K562 (cell line): ENCODE results near the gene PPP2R2B. TPM values are rescaled to one million over a fixed set of nuclear protein-coding genes. Genes with fewer than 3 reads are reported as not detected.

Experiments
- ATAC-seq: fragments of 200-7000 bp; cut with Tn5 transposase; 3 replicates; pipeline ENCODE4 v1.9.1; 2020; ENCODE audit warnings: moderate library complexity
- BruUV-seq: library from RNA; stranded (reverse); fragments of 400-500 nt; replicated peaks from 2 replicates; lab custom pipeline; 2021; lab: Mats Ljungman, UMichigan
- CTCF ChIA-PET: fragments of 300-600 bp; formaldehyde crosslinking; extraction: SDS; loops from one replicate; lab custom pipeline; 2021; ENCODE audit warnings: low intra/inter-chr PET ratio; lab: Yijun Ruan, JAX
- POLR2A ChIA-PET: fragments of 300-600, 350-650 bp; sonication (Branson Sonifier 250); formaldehyde crosslinking; extraction: SDS; loops from one replicate; lab custom pipeline; 2021; ENCODE audit warnings: antibody characterized with exemption, inconsistent platforms; lab: Yijun Ruan, JAX
- DNase-seq, 4 experiments: peaks; one replicate each; pipeline versions ENCODE4 v3.0.0 to v3.0.0-alpha.2; 2011 to 2018; ENCODE audit warnings: low spot score in 3 of 4, mixed read lengths in 3 of 4; ENCODE audit errors: extremely low read depth in 1 of 4
- FAIRE-seq: peaks from 2 replicates; lab custom pipeline; 2011; peaks lifted over from hg19 to GRCh38; lab: Jason Lieb, UNC
- H2AFZ ChIP-seq: 2 replicates; pipeline ENCODE4 v1.6.0; 2011; ENCODE audit warnings: low read depth, low read length, control low read depth, inconsistent platforms
- H3K27ac ChIP-seq: fragments of 200-600 bp; 3 replicates; pipeline ENCODE4 v1.8.0; 2011; ENCODE audit warnings: low read depth, mild to moderate bottlenecking, control low read depth, inconsistent platforms, low read length, moderate library complexity, mixed read lengths; ENCODE audit errors: extremely low read depth
- H3K27me3 ChIP-seq, 2 experiments: fragments of 300-600 bp in 1 of 2; 2 replicates in 1 of 2; 3 replicates in 1 of 2; pipeline versions ENCODE4 v1.6.0 to v1.8.0; 2011; ENCODE audit warnings: inconsistent platforms in 2 of 2, low read length in 2 of 2, mild to moderate bottlenecking in 1 of 2, mixed read lengths in 1 of 2, moderate library complexity in 1 of 2; ENCODE audit not compliant: control insufficient read depth in 2 of 2, insufficient read depth in 2 of 2
- H3K36me3 ChIP-seq: fragments of 300-600 bp; 3 replicates; pipeline ENCODE4 v1.8.0; 2011; ENCODE audit warnings: mild to moderate bottlenecking, low read length, inconsistent platforms; ENCODE audit not compliant: control insufficient read depth, insufficient read depth
- H3K4me1 ChIP-seq, 2 experiments: fragments of 200-600 bp in 1 of 2; replicated peaks in 1 of 2; 2 replicates in 1 of 2; 3 replicates in 1 of 2; pipeline versions ENCODE4 v1.5.1 to v1.8.0; 2011; ENCODE audit warnings: inconsistent platforms in 2 of 2, low read length in 2 of 2, mild to moderate bottlenecking in 1 of 2, mixed read lengths in 1 of 2, moderate library complexity in 1 of 2; ENCODE audit not compliant: control insufficient read depth in 2 of 2, insufficient read depth in 2 of 2
- H3K4me2 ChIP-seq: 2 replicates; pipeline ENCODE4 v1.6.1; 2011; ENCODE audit warnings: low read length, control low read depth, inconsistent platforms, mixed read lengths; ENCODE audit not compliant: insufficient read depth
- H3K4me3 ChIP-seq: fragments of 200-600 bp; sonication (generic), shearing (Covaris generic); 2 replicates; pipeline ENCODE4 v1.5.1; 2016; ENCODE audit warnings: control low read depth, inconsistent platforms
- H3K79me2 ChIP-seq: fragments of 200-600 bp; 3 replicates; pipeline ENCODE4 v1.8.0; 2011; ENCODE audit warnings: low read length, inconsistent platforms; ENCODE audit not compliant: control insufficient read depth, insufficient read depth
- H3K9ac ChIP-seq, 2 experiments: 2 replicates each; pipeline versions ENCODE4 v1.6.0 to v1.6.1; 2011; ENCODE audit warnings: low read depth in 2 of 2, low read length in 2 of 2, control low read depth in 1 of 2, inconsistent platforms in 1 of 2, mild to moderate bottlenecking in 1 of 2, mixed read lengths in 1 of 2; ENCODE audit not compliant: insufficient read depth in 1 of 2
- H3K9me1 ChIP-seq: one replicate; pipeline ENCODE4 v1.6.0; 2011; ENCODE audit warnings: inconsistent platforms, mild to moderate bottlenecking, low read length, moderate library complexity; ENCODE audit not compliant: control insufficient read depth, insufficient read depth
- H3K9me3 ChIP-seq: replicated peaks from 2 replicates; pipeline ENCODE4 v1.5.1; 2011; ENCODE audit warnings: low read depth, low read length, inconsistent platforms; ENCODE audit not compliant: control insufficient read depth, insufficient read depth
- H4K20me1 ChIP-seq: replicated peaks from 2 replicates; pipeline ENCODE4 v1.6.1; 2011; ENCODE audit warnings: low read length, inconsistent platforms, mixed read lengths; ENCODE audit not compliant: control insufficient read depth, insufficient read depth
- BMI1 ChIP-seq: fragments of 150-350 bp; IDR thresholded peaks from 2 replicates; pipeline ENCODE4 v1.6.1; 2014; ENCODE audit warnings: low read length
- CXXC5 ChIP-seq: fragments of 250-450 bp; sonication (Bioruptor Pico); IDR thresholded peaks from 2 replicates; pipeline ENCODE4 v1.8.0; 2022; ENCODE audit warnings: inconsistent platforms, mild to moderate bottlenecking, moderate library complexity
- HEY1 ChIP-seq: fragments of 250-450 bp; sonication (Bioruptor Pico); IDR thresholded peaks from 2 replicates; pipeline ENCODE4 v1.5.0; 2020; ENCODE audit warnings: mild to moderate bottlenecking, moderate library complexity, borderline replicate concordance
- HIVEP1 ChIP-seq: fragments of 250-450 bp; sonication (Bioruptor Pico); IDR thresholded peaks from 2 replicates; pipeline ENCODE4 v1.4.0; 2020; ENCODE audit warnings: mild to moderate bottlenecking
- MIER1 ChIP-seq: fragments of 450-650 bp; IDR thresholded peaks from 2 replicates; pipeline ENCODE4 v1.6.1; 2016; ENCODE audit warnings: antibody characterized with exemption, mild to moderate bottlenecking, low read depth
- NR2C1 ChIP-seq, 2 experiments: fragments of 450-650 bp; IDR thresholded peaks; 2 replicates each; pipeline ENCODE4 v1.6.1; 2017; ENCODE audit warnings: mild to moderate bottlenecking in 2 of 2, antibody characterized with exemption in 1 of 2, inconsistent platforms in 1 of 2, missing compliant biosample characterization in 1 of 2, missing genetic modification characterization in 1 of 2
- POLR2AphosphoS2 ChIP-seq: IDR thresholded peaks from 2 replicates; pipeline ENCODE4 v1.6.1; 2012; ENCODE audit warnings: low read length, improper control_type of control experiment
- WGBS: fragments of 100-300 bp; shearing (Covaris generic); methylation state at CpG from one replicate; pipeline ENCODE4 v1.1.6; 2016; ENCODE audit warnings: low coverage, mixed read lengths; ENCODE audit not compliant: insufficient coverage; ENCODE audit errors: missing lambda C conversion rate; 5-methylcytosine and 5-hydroxymethylcytosine counted together
- in situ Hi-C: fragments of 300-500 bp; cut with MboI; formaldehyde crosslinking; loops from 4 replicates; pipeline ENCODE4 v1.15.0; 2018; ENCODE audit warnings: inconsistent platforms, mixed read lengths
- intact Hi-C: fragments of 100-400 bp; cut with micrococcal nuclease; formaldehyde crosslinking; loops from 2 replicates; pipeline ENCODE4 v1.14.2; 2022
- polyA plus RNA-seq, 8 experiments: library from polyadenylated mRNA; depleted of rRNA in 4 of 8; stranded (reverse) in 5 of 8; unstranded in 3 of 8; fragments of >200 nt; fragmentation: Nextera tagmentation in 2 of 8; fragmentation: Illumina TruSeq in 1 of 8; extraction: Ambion mirVana in 2 of 8; extraction: Trizol in 1 of 8; gene quantifications; 2 replicates each; pipeline versions ENCODE4 v1.2.1 to v1.2.3, GENCODE V29; 2011 to 2014; ENCODE audit warnings: inconsistent platforms in 1 of 8, missing spikeins in 1 of 8
- total RNA-seq, 7 experiments: library from RNA; depleted of rRNA in 6 of 7; stranded (reverse); fragments of >200 nt in 6 of 7; fragmentation: Illumina TruSeq in 2 of 7; extraction: Trizol in 2 of 7; gene quantifications; 2 replicates each; pipeline versions ENCODE4 v1.2.1 to v1.2.3, GENCODE V29; 2011 to 2021; ENCODE audit warnings: low replicate concordance in 1 of 7
- TF ChIP-seq, protein P1 (sequence below): fragments of 250-450 bp; sonication (Bioruptor Pico); IDR thresholded peaks from 2 replicates; pipeline ENCODE4 v1.5.0; 2020; ENCODE audit warnings: mild to moderate bottlenecking
- TF ChIP-seq, protein P2 (sequence below): fragments of 250-450 bp; sonication (Bioruptor Pico); IDR thresholded peaks from 2 replicates; pipeline ENCODE4 v1.4.0; 2020; ENCODE audit warnings: mild to moderate bottlenecking, moderate library complexity
- TF ChIP-seq, protein P3 (sequence below): conservative IDR thresholded peaks from 2 replicates; pipeline ENCODE4 v1.6.1; 2011; ENCODE audit warnings: low read depth, mild to moderate bottlenecking, low read length; ENCODE audit not compliant: control insufficient read depth

PPP2R2B gene
- total and polyA plus RNA-seq, 9 of the 15 experiments (the other 6 are each of a cell fraction or from before 2014, with no cell fraction given) = not detected

DNA sequence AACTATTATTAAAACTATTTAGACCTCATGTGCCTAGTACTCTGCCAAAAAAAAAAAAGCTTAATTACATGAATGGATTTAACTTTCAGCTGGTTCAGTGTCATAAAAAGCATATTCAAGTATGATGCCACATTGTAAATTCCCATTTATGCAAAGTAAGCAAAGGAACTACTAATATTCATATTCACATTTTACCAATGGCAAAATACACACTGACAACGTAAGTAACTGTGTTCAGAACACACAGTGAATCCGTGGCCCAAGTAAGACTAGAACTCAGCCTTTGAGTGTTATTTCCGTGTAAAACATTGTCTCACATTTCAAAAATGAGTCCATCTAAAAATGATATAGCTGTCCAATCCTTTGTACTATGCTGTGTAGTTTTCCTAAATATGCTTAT, 56.8 kb downstream of the PPP2R2B start:
- Histone ChIP-seq H3K4me1 (no peaks in the 10 kb centered on the region), H4K20me1 (no peaks in the 10 kb centered on the region), H3K4me3 (no peak overlapping the region), H3K9me1 (no peaks in the 10 kb centered on the region), H3K79me2 (no peaks in the 10 kb centered on the region), H3K36me3 (no peaks in the 10 kb centered on the region), H3K9me3 (peaks cover 2% of the 10 kb centered on the region; the same call in 1 of the 2 replicates), H3K4me2 (no peak overlapping the region), H2AFZ (no peak overlapping the region), H3K27ac (no peak overlapping the region), H3K9ac (no peak overlapping the region), H3K27me3 (no peaks in the 10 kb centered on the region)
- WGBS = 2% methylated on average over 3 of the region's 3 CpGs
- DNase-seq (no peak), ATAC-seq (no peak), FAIRE-seq (no peak)
- in situ Hi-C loops (no loop called here), intact Hi-C loops (no loop called here)
- TF ChIP-seq MIER1 (no peak), NR2C1 (IDR thresholded peaks at IDR 0.05) (no peak), NR2C1 (tag; IDR thresholded peaks at IDR 0.05) (no peak)
- CTCF ChIA-PET = no interaction called here
- no TSS peak for BruUV-seq
- POLR2A ChIA-PET = no interaction called here

DNA sequence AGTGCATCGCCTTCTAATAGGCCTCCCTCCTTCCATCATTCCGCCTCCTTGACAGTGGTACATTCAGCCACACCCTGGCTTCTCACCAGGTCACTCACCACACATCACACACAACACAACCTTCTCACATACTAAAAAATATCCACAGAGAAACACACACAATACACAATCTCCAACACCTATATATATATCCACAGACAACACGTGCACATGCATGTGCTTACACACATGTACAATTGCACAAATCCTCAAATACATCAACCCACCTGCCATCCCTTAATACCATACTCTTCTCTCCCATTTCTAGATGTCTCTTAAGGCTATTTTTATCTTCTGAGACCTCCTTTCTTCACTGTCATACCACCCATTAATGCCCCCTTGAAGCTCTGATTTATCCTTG, 57.6 kb downstream of the PPP2R2B start:
- CTCF ChIA-PET = no interaction called here
- WGBS = 5% methylated on average over 3 of the region's 3 CpGs
- in situ Hi-C loops = no loop called here
- TF ChIP-seq HIVEP1 (no peak), POLR2AphosphoS2 (no peak), BMI1 (no peak), HEY1 (CRISPR knock-in tag) (no peak), CXXC5 (CRISPR knock-in tag) (no peak)
- TF ChIP-seq, protein P1, sequence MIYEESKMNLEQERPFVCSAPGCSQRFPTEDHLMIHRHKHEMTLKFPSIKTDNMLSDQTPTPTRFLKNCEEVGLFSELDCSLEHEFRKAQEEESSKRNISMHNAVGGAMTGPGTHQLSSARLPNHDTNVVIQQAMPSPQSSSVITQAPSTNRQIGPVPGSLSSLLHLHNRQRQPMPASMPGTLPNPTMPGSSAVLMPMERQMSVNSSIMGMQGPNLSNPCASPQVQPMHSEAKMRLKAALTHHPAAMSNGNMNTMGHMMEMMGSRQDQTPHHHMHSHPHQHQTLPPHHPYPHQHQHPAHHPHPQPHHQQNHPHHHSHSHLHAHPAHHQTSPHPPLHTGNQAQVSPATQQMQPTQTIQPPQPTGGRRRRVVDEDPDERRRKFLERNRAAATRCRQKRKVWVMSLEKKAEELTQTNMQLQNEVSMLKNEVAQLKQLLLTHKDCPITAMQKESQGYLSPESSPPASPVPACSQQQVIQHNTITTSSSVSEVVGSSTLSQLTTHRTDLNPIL (CRISPR knock-in tag) = no peak
- TF ChIP-seq, protein P2, sequence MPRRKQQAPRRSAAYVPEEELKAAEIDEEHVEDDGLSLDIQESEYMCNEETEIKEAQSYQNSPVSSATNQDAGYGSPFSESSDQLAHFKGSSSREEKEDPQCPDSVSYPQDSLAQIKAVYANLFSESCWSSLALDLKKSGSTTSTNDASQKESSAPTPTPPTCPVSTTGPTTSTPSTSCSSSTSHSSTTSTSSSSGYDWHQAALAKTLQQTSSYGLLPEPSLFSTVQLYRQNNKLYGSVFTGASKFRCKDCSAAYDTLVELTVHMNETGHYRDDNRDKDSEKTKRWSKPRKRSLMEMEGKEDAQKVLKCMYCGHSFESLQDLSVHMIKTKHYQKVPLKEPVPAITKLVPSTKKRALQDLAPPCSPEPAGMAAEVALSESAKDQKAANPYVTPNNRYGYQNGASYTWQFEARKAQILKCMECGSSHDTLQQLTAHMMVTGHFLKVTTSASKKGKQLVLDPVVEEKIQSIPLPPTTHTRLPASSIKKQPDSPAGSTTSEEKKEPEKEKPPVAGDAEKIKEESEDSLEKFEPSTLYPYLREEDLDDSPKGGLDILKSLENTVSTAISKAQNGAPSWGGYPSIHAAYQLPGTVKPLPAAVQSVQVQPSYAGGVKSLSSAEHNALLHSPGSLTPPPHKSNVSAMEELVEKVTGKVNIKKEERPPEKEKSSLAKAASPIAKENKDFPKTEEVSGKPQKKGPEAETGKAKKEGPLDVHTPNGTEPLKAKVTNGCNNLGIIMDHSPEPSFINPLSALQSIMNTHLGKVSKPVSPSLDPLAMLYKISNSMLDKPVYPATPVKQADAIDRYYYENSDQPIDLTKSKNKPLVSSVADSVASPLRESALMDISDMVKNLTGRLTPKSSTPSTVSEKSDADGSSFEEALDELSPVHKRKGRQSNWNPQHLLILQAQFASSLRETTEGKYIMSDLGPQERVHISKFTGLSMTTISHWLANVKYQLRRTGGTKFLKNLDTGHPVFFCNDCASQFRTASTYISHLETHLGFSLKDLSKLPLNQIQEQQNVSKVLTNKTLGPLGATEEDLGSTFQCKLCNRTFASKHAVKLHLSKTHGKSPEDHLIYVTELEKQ (CRISPR knock-in tag) = no peak
- TF ChIP-seq, protein P3, sequence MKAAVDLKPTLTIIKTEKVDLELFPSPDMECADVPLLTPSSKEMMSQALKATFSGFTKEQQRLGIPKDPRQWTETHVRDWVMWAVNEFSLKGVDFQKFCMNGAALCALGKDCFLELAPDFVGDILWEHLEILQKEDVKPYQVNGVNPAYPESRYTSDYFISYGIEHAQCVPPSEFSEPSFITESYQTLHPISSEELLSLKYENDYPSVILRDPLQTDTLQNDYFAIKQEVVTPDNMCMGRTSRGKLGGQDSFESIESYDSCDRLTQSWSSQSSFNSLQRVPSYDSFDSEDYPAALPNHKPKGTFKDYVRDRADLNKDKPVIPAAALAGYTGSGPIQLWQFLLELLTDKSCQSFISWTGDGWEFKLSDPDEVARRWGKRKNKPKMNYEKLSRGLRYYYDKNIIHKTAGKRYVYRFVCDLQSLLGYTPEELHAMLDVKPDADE = no peak

More for the DNA sequence above, 57.6 kb downstream of the PPP2R2B start:
- no peaks in the 10 kb centered on the region for H3K4me1 ChIP-seq
- no peak overlapping the region for H3K4me2 ChIP-seq
- no peak overlapping the region for H3K9ac ChIP-seq
- H3K27ac ChIP-seq = no peak overlapping the region
- POLR2A ChIA-PET = no interaction called here
- DNase-seq (no peak), ATAC-seq (no peak), FAIRE-seq (no peak)
- no peaks in the 10 kb centered on the region for H4K20me1 ChIP-seq
- intact Hi-C loops = no loop called here
- no TSS peak for BruUV-seq
- H3K9me1 ChIP-seq = no peaks in the 10 kb centered on the region
- no peak overlapping the region for H3K4me3 ChIP-seq
- H3K36me3 ChIP-seq = no peaks in the 10 kb centered on the region
- no peak overlapping the region for H2AFZ ChIP-seq
- no peaks in the 10 kb centered on the region for H3K79me2 ChIP-seq
- H3K27me3 ChIP-seq = no peaks in the 10 kb centered on the region
- peaks cover 2% of the 10 kb centered on the region; the same call in 1 of the 2 replicates for H3K9me3 ChIP-seq
